A673 (cell line): ENCODE measurements around the gene SLC51A. TPM values are rescaled to one million over a fixed set of nuclear protein-coding genes. Genes with fewer than 3 reads are reported as not detected.

Experiments used
- BruUV-seq: library from RNA; stranded (reverse); fragments of 400-500 nt; replicated peaks from 2 replicates; lab custom pipeline; 2021; lab: Mats Ljungman, UMichigan
- CTCF ChIA-PET: fragments of 300-600 bp; sonication (Branson Sonifier 250); formaldehyde crosslinking; loops from one replicate; lab custom pipeline; 2022; ENCODE audit warnings: antibody characterized with exemption; lab: Charles Lee
- POLR2A ChIA-PET: fragments of 300-600 bp; sonication (Branson Sonifier 250); formaldehyde crosslinking; loops from one replicate; lab custom pipeline; 2022; ENCODE audit warnings: antibody characterized with exemption; ENCODE audit not compliant: low non-redundant PET; lab: Charles Lee
- DNase-seq: peaks from one replicate; pipeline ENCODE4 v3.0.0-alpha.2; 2015; ENCODE audit warnings: low spot score
- H3K27ac ChIP-seq: fragments of 200-600 bp; sonication (generic); 2 replicates; pipeline ENCODE4 v1.5.1; 2016; ENCODE audit warnings: mixed run types, low read depth, mild to moderate bottlenecking, mixed read lengths, antibody characterized with exemption, low read length; ENCODE audit not compliant: poor library complexity, severe bottlenecking
- H3K27me3 ChIP-seq: fragments of 200-600 bp; sonication (generic); replicated peaks from 2 replicates; pipeline ENCODE4 v1.6.1; 2017; ENCODE audit warnings: mixed run types, low read depth, mild to moderate bottlenecking, mixed read lengths, antibody characterized with exemption, low read length; ENCODE audit not compliant: insufficient read depth, poor library complexity
- H3K36me3 ChIP-seq: fragments of 200-600 bp; sonication (generic); 2 replicates; pipeline ENCODE4 v1.6.1; 2016; ENCODE audit warnings: mixed run types, mild to moderate bottlenecking, mixed read lengths, antibody characterized with exemption, low read length; ENCODE audit not compliant: insufficient read depth, poor library complexity, severe bottlenecking
- H3K4me1 ChIP-seq: fragments of 200-600 bp; sonication (generic); 2 replicates; pipeline ENCODE4 v1.6.1; 2017; ENCODE audit warnings: mixed run types, mild to moderate bottlenecking, mixed read lengths, antibody characterized with exemption, low read length; ENCODE audit not compliant: insufficient read depth, poor library complexity, severe bottlenecking
- H3K4me3 ChIP-seq: fragments of 200-600 bp; sonication (generic); 2 replicates; pipeline ENCODE4 v1.5.1; 2016; ENCODE audit warnings: low read depth, mixed run types, mild to moderate bottlenecking, mixed read lengths, low read length; ENCODE audit not compliant: poor library complexity, severe bottlenecking
- H3K9me3 ChIP-seq: fragments of 200-600 bp; sonication (generic); 2 replicates; pipeline ENCODE4 v1.6.1; 2016; ENCODE audit warnings: mixed run types, low read depth, mild to moderate bottlenecking, mixed read lengths, antibody characterized with exemption, low read length; ENCODE audit not compliant: poor library complexity, severe bottlenecking
- CTCF ChIP-seq: fragments of 300-800, 200-600 bp; sonication (generic); conservative IDR thresholded peaks from 2 replicates; pipeline ENCODE4 v1.5.1; 2017; ENCODE audit warnings: low read depth, mild to moderate bottlenecking, antibody characterized with exemption, low read length, moderate library complexity, mixed read lengths
- EZH2 ChIP-seq: fragments of 200-600 bp; sonication (generic); IDR thresholded peaks from 2 replicates; pipeline ENCODE4 v1.6.1; 2017; ENCODE audit warnings: borderline replicate concordance, low read depth, mild to moderate bottlenecking, mixed read lengths, antibody characterized with exemption, low read length; ENCODE audit not compliant: poor library complexity, severe bottlenecking
- intact Hi-C: fragments of 100-400 bp; cut with micrococcal nuclease; formaldehyde crosslinking; loops from one replicate; pipeline ENCODE4 v1.10.0; 2022; ENCODE audit not compliant: unreplicated experiment
- total RNA-seq: library from RNA; stranded (reverse); gene quantifications from 2 replicates; pipeline ENCODE4 v1.2.3, GENCODE V29; 2021

Gene SLC51A
- total RNA-seq, 1 experiment from 2014 or later, result not detected

DNA sequence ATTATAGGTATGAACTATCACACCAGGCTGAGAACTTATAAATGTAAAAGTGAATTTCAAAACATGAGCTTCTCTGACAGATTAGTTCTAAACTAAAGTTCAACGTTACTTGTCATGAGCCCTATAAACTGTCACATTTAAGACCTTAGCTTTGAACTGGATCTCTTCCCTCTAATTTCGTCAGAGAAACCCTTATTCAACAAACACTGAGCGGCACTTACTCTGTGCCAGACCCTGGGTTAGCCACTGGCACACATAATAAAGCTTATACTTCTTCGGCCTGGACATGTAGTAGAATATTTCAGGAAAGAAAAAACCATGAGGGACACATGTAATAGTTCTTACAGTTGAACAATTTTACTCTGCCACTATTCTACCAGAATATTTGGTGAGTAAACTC, 65.6 kb downstream of the SLC51A start:
- no peak for TF ChIP-seq CTCF
- no peak for TF ChIP-seq EZH2
- POLR2A ChIA-PET, result no interaction called here
- Histone ChIP-seq H3K4me3 (no peak overlapping the region), H3K36me3 (no peaks in the 10 kb centered on the region), H3K4me1 (peaks cover 13% of the 10 kb centered on the region), H3K27ac (no peak overlapping the region), H3K27me3 (no peaks in the 10 kb centered on the region), H3K9me3 (no peaks in the 10 kb centered on the region)
- intact Hi-C loops, result no loop called here
- DNase-seq, result no peak
- BruUV-seq, result no TSS peak
- CTCF ChIA-PET, result no interaction called here

Other genes starting within 250 kb of the SLC51A start
- 240 and 336 TPM in 2 replicates for gene TFRC, start 134.4 kb upstream of the SLC51A start, total RNA-seq
- not detected in 2 replicates for gene ZDHHC19, start 5.1 kb upstream of the SLC51A start, total RNA-seq
- gene PCYT1A, start 71.2 kb downstream of the SLC51A start, total RNA-seq, result 62.3 and 63.2 TPM in 2 replicates
- gene DYNLT2B, start 101.7 kb downstream of the SLC51A start, total RNA-seq, result 23.3 and 24.6 TPM in 2 replicates
- not detected in 2 replicates for gene TM4SF19, start 121.9 kb downstream of the SLC51A start, total RNA-seq
- 92.8 and 94.2 TPM in 2 replicates for gene UBXN7, start 215.9 kb downstream of the SLC51A start, total RNA-seq